Natural killer cell (primary cell): Measurements from ENCODE around the gene CNBD2. TPM values are rescaled to one million over a fixed set of nuclear protein-coding genes. Genes with fewer than 3 reads are reported as not detected.

Experiments
- ATAC-seq, 3 donors: fragments of 150-1000 bp in 2 of 3; fragments of 200-7000 bp in 1 of 3; cut with Tn5 transposase; 1 replicate in 1 of 3; 2 replicates in 2 of 3; pipeline ENCODE4 v1.10.0; 2021; ENCODE audit warnings: mild to moderate bottlenecking in 2 of 3, moderate library complexity in 2 of 3
- DNase-seq, 2 donors: peaks; one replicate each; pipeline versions ENCODE4 v3.0.0 to v3.0.0-alpha.2; 2013 to 2021; ENCODE audit warnings: mixed read lengths in 1 of 2
- H3K27ac ChIP-seq: one replicate; pipeline ENCODE4 v1.5.1; 2013; ENCODE audit warnings: mild to moderate bottlenecking, low read length
- H3K27me3 ChIP-seq: one replicate; pipeline ENCODE4 v1.6.1; 2013; ENCODE audit warnings: low read length; ENCODE audit not compliant: control insufficient read depth, insufficient read depth
- H3K36me3 ChIP-seq: one replicate; pipeline ENCODE4 v1.6.1; 2013; ENCODE audit warnings: low read length; ENCODE audit not compliant: control insufficient read depth, insufficient read depth
- H3K4me1 ChIP-seq: one replicate; pipeline ENCODE4 v1.6.1; 2013; ENCODE audit warnings: low read length; ENCODE audit not compliant: control insufficient read depth, insufficient read depth
- H3K4me3 ChIP-seq: one replicate; pipeline ENCODE4 v1.5.1; 2013; ENCODE audit warnings: low read length
- H3K9me3 ChIP-seq: one replicate; pipeline ENCODE4 v1.6.1; 2013; ENCODE audit warnings: low read length; ENCODE audit not compliant: control insufficient read depth, insufficient read depth
- H3K27ac Mint-ChIP-seq, 2 donors: one replicate each; pipeline ENCODE4 v1.8.0; 2022; ENCODE audit warnings: mild to moderate bottlenecking in 2 of 2, mixed read lengths in 2 of 2, moderate library complexity in 1 of 2
- H3K27me3 Mint-ChIP-seq, 2 donors: one replicate each; pipeline ENCODE4 v1.8.0; 2022; ENCODE audit warnings: low read depth in 2 of 2, mixed read lengths in 2 of 2
- H3K36me3 Mint-ChIP-seq: one replicate; pipeline ENCODE4 v1.8.0; 2022; ENCODE audit warnings: mixed read lengths
- H3K4me1 Mint-ChIP-seq, 2 donors: one replicate each; pipeline ENCODE4 v1.8.0; 2022; ENCODE audit warnings: mixed read lengths in 2 of 2
- H3K4me3 Mint-ChIP-seq: one replicate; pipeline ENCODE4 v1.8.0; 2022; ENCODE audit warnings: mild to moderate bottlenecking, moderate library complexity, mixed read lengths
- H3K9me3 Mint-ChIP-seq, 2 donors: one replicate each; pipeline ENCODE4 v1.8.0; 2022; ENCODE audit warnings: mixed read lengths in 2 of 2
- WGBS: methylation state at CpG from one replicate; pipeline ENCODE4 v1.1.7; 2013; ENCODE audit warnings: missing lambda C conversion rate; ENCODE audit not compliant: insufficient coverage; 5-methylcytosine and 5-hydroxymethylcytosine counted together
- intact Hi-C: fragments of 100-400 bp; cut with micrococcal nuclease; formaldehyde crosslinking; loops from one replicate; pipeline ENCODE4 v1.14.2; 2022
- total RNA-seq, 4 donors: library from RNA; stranded (reverse); fragments of 120-200 nt in 1 of 4; gene quantifications; one replicate each; pipeline versions ENCODE4 v1.2.3 to v1.2.4, GENCODE V29; 2013 to 2022
- TF ChIP-seq, protein P1 (sequence below): fragments of 200-600 bp; IDR thresholded peaks from one replicate; pipeline ENCODE4 v1.8.0; 2022; ENCODE audit warnings: antibody characterized with exemption

The CNBD2 gene
- total RNA-seq, 3 donors from 2014 or later (not counting 1 experiment from before 2014, with no cell fraction given) = 17.2 to 20.5 (median 19.5) TPM

DNA sequence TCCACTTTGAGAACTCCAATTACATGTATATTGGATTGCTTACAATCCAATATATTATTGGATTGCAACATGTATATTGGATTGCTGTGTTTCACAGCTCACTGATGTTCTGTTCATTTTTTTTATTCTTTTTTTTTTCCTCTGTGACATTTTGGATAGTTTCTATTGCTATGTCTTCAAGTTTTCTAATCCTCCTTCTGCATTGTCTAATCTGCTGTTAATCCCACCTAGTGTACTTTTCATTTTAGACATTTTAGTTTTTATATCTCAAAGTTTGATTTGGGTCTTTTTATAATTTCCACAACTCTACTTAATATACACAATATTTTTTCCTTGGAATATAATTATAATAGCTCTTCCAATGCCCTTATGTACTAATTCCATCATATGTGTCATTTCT is 34.5 kb downstream of the CNBD2 start:
- ATAC-seq (no peak), DNase-seq (no peak)
- Mint-ChIP-seq H3K36me3 (peaks cover 9% of the 10 kb centered on the region), H3K4me1 (no peaks in the 10 kb centered on the region), H3K9me3 (peaks cover 0 to 2% of the 10 kb centered on the region in 2 donors), H3K4me3 (no peak overlapping the region), H3K27ac (no peak overlapping the region), H3K27me3 (peaks cover 4 to 10% of the 10 kb centered on the region in 2 donors)
- H3K4me1 ChIP-seq = no peaks in the 10 kb centered on the region
- TF ChIP-seq, protein P1, sequence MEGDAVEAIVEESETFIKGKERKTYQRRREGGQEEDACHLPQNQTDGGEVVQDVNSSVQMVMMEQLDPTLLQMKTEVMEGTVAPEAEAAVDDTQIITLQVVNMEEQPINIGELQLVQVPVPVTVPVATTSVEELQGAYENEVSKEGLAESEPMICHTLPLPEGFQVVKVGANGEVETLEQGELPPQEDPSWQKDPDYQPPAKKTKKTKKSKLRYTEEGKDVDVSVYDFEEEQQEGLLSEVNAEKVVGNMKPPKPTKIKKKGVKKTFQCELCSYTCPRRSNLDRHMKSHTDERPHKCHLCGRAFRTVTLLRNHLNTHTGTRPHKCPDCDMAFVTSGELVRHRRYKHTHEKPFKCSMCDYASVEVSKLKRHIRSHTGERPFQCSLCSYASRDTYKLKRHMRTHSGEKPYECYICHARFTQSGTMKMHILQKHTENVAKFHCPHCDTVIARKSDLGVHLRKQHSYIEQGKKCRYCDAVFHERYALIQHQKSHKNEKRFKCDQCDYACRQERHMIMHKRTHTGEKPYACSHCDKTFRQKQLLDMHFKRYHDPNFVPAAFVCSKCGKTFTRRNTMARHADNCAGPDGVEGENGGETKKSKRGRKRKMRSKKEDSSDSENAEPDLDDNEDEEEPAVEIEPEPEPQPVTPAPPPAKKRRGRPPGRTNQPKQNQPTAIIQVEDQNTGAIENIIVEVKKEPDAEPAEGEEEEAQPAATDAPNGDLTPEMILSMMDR = no peak
- H3K9me3 ChIP-seq = no peaks in the 10 kb centered on the region
- no peaks in the 10 kb centered on the region for H3K36me3 ChIP-seq
- intact Hi-C loops = no loop called here
- no peak overlapping the region for H3K4me3 ChIP-seq
- H3K27me3 ChIP-seq = no peaks in the 10 kb centered on the region
- H3K27ac ChIP-seq = no peak overlapping the region

DNA sequence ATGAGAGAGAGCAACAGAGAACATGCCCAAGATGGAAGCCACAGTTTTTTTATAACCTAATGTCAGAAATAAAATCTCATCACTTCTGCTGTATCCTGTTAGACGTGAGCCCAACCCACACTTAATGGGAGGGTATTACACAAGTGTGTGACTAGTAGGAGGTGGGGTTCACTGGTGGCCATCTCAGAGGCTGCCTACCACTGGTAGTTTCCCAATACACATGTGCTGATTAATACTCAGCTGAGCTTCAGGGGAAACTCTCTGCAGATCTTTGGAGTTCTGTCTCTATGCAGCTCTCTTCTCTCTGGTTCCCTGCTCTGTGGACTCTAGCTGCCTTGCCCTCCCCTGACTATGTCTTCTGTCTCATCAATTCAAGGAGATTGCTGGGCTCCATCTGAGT is 35.7 kb downstream of the CNBD2 start:
- H3K9me3 ChIP-seq = no peaks in the 10 kb centered on the region
- H3K27me3 Mint-ChIP-seq = peaks cover 4 to 10% of the 10 kb centered on the region in 2 donors
- H3K4me3 Mint-ChIP-seq = no peak overlapping the region
- ATAC-seq = peak in 1 of 3 donors; percentile 43
- 100% methylated on average over 1 of the region's 1 CpG for WGBS
- no peaks in the 10 kb centered on the region for H3K4me1 ChIP-seq
- TF ChIP-seq, protein P1 = no peak
- intact Hi-C loops = no loop called here
- H3K36me3 ChIP-seq = no peaks in the 10 kb centered on the region
- DNase-seq = no peak
- no peak overlapping the region for H3K4me3 ChIP-seq
- H3K4me1 Mint-ChIP-seq = no peaks in the 10 kb centered on the region
- no peak overlapping the region for H3K27ac ChIP-seq
- peaks cover 0 to 2% of the 10 kb centered on the region in 2 donors for H3K9me3 Mint-ChIP-seq
- H3K36me3 Mint-ChIP-seq = peaks cover 9% of the 10 kb centered on the region
- H3K27me3 ChIP-seq = no peaks in the 10 kb centered on the region
- H3K27ac Mint-ChIP-seq = no peak overlapping the region

DNA sequence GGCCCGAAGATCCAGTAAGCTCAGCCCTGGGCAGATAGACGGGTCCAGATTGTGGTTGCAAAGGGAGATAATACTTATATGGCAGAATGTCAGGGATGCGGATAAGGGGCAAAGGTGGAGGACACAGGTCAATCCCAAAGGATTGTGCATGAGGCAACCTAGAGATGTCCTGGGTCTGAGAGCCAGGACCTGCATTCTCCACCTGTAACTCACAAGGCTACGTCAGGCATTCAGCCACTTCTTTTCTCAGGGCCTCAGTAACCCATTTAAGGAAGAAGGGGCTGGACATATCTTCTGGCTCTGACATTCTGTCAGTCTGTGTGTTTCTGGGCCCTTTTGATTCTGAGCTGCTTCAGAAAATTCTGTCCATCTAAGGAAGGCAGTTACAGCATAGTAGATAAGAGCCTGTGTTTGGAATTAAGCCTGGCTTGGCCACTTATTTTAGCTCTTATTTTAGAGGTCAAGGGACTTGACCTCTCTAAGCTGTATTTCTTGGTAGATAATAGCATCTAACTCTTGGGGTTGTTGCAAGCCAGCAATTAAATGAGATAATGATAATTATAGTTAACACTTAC is 40.2 kb downstream of the CNBD2 start:
- H3K27me3 ChIP-seq = no peaks in the 10 kb centered on the region
- no peaks in the 10 kb centered on the region for H3K36me3 ChIP-seq
- Mint-ChIP-seq H3K27ac (no peak overlapping the region), H3K36me3 (no peaks in the 10 kb centered on the region), H3K4me3 (no peak overlapping the region), H3K4me1 (no peaks in the 10 kb centered on the region), H3K27me3 (peaks cover 0 to 4% of the 10 kb centered on the region in 2 donors), H3K9me3 (no peaks in the 10 kb centered on the region)
- WGBS = 93% methylated on average over 4 of the region's 4 CpGs
- H3K9me3 ChIP-seq = no peaks in the 10 kb centered on the region
- TF ChIP-seq, protein P1 = no peak
- ATAC-seq (no peak), DNase-seq (no peak)
- intact Hi-C loops = no loop called here
- no peaks in the 10 kb centered on the region for H3K4me1 ChIP-seq
- H3K27ac ChIP-seq = no peak overlapping the region
- H3K4me3 ChIP-seq = no peak overlapping the region

DNA sequence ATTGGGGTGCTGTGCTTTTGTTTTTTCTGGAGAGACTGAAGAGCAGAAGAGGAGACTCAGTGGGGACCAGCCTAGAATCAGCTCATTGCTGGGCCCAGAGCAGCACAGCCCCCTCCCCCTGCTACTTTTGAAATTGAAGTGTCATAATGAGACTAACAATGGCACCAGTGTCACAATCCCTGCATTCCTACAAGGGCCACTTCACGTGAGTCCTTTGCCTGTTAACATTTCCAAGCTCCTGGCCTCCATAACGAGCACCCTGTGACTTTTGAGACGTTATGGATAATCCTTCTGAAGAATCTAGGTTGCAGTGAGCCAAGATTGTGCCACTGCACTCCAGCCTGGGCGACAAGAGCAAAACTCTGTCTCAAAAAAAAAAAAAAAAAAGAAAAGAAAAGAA is 41.7 kb downstream of the CNBD2 start:
- TF ChIP-seq, protein P1 = no peak
- H3K27ac ChIP-seq = no peak overlapping the region
- no peaks in the 10 kb centered on the region for H3K9me3 Mint-ChIP-seq
- no peaks in the 10 kb centered on the region for H3K4me1 Mint-ChIP-seq
- WGBS = 84% methylated on average over 4 of the region's 4 CpGs
- no peaks in the 10 kb centered on the region for H3K4me1 ChIP-seq
- no peak overlapping the region for H3K4me3 Mint-ChIP-seq
- H3K27me3 ChIP-seq = no peaks in the 10 kb centered on the region
- H3K36me3 Mint-ChIP-seq = no peaks in the 10 kb centered on the region
- DNase-seq = no peak
- no peaks in the 10 kb centered on the region for H3K36me3 ChIP-seq
- ATAC-seq = no peak
- no peak overlapping the region for H3K4me3 ChIP-seq
- intact Hi-C loops = no loop called here
- no peak overlapping the region for H3K27ac Mint-ChIP-seq
- H3K27me3 Mint-ChIP-seq = no peaks in the 10 kb centered on the region
- H3K9me3 ChIP-seq = no peaks in the 10 kb centered on the region
